Body of pancreas (tissue), 4 donors: ENCODE results near the gene ADRA2C.

Experiments used
- POLR2A ChIP-seq, 3 donors: fragments of 450-650 bp; IDR thresholded peaks; one replicate each; pipeline ENCODE4 v1.6.1; 2016; ENCODE audit warnings: antibody characterized with exemption in 3 of 3, mild to moderate bottlenecking in 2 of 3
- TF ChIP-seq, protein P1 (sequence below), 7 experiments: fragments of 450-650 bp in 4 of 7; fragments of 200-600 bp in 3 of 7; sonication (generic) in 3 of 7; IDR thresholded peaks; one replicate each; pipeline ENCODE4 v1.5.1; 2016 to 2019; ENCODE audit warnings: antibody characterized with exemption in 7 of 7

DNA sequence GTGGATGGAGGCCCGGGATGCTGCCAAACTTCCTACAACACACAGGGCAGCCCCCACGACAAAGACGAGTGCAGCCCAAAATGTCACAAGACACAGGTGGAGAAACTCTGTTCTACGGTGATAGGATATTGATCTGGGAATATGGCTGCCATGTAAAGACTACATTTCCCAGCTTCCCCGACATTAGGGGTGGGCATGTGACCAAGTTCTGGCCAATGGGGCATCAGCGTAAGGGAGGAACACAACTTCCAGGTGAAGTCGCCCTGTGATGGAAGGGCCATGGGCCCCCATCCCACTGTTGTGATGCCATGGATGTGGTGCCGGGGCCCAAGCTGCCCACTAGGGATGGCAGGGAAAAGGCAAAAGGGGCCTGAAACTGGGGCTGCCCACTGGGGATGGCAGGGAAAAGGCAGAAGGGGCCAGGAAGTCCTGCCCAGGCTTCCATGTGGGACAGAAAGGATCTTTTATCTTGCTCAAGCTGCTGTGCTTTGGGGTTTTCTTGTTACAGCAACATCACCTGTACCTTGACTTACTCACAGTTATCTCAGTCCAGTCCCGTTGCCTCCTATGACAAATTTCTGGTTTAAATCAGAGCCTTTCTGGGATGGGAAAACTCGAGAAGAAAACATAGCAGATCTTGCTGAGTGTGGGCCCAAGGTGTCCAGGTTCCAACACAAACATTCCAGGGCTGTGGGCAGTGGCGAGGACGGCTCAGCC is 9.7 kb upstream of the ADRA2C start:
- TF ChIP-seq, protein P1, sequence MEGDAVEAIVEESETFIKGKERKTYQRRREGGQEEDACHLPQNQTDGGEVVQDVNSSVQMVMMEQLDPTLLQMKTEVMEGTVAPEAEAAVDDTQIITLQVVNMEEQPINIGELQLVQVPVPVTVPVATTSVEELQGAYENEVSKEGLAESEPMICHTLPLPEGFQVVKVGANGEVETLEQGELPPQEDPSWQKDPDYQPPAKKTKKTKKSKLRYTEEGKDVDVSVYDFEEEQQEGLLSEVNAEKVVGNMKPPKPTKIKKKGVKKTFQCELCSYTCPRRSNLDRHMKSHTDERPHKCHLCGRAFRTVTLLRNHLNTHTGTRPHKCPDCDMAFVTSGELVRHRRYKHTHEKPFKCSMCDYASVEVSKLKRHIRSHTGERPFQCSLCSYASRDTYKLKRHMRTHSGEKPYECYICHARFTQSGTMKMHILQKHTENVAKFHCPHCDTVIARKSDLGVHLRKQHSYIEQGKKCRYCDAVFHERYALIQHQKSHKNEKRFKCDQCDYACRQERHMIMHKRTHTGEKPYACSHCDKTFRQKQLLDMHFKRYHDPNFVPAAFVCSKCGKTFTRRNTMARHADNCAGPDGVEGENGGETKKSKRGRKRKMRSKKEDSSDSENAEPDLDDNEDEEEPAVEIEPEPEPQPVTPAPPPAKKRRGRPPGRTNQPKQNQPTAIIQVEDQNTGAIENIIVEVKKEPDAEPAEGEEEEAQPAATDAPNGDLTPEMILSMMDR (IDR thresholded peaks at IDR 0.05) = no peak
- TF ChIP-seq POLR2A (IDR thresholded peaks at IDR 0.05) = no peak
